Stimulated activated CD8-positive, alpha-beta memory T cell treated with anti-CD3 and anti-CD28 coated beads, Interleukin-15, amount 100 ng/mL, for 4 hours (primary cell): ENCODE measurements around the gene HPN.
"Not testable (repeated sequence)": the region's sequence is repeated elsewhere in the genome, so short reads cannot be mapped to it uniquely, and the experiment has no call there.

Experiments used
- DNase-seq, 2 donors: peaks; one replicate each; pipeline ENCODE4 v3.0.0-alpha.2; 2020; ENCODE audit warnings: low read depth in 2 of 2

The HPN gene

DNA sequence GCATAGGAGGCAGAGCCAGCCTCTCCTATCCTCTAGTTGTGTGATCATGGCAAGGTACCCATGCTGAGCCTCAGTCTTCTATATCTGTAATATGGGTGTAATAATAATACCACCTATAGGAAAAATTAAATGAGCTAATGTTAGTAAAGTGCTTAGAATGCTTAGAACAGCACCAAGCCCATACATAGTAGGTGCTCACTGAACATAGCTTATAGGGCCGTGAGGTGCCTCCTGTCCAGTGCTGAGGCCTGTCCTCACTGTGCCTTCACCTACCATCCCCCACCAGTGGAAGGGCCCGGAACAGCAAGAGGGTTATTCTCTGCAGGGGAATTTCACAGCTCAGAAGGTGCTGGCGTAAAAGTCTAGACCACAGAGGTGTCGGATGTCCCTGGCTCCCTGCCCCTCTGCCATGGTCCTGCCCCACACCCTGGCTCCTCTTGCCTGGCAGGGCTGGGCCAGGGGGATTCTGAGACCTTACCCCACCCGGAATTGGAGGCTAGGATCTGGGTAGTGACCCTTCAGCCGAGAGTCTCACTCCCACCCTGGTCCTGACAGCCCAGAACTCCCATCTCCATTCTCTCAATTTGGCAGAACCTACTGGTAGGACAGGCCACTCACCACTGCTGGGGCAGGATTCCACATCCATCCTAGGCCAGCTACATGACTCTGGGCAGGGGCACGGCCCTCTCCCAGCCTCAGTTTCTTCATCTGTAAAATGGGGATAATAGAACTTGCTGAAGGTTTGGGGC, 13.5 kb upstream of the HPN start:
- no peak for DNase-seq

DNA sequence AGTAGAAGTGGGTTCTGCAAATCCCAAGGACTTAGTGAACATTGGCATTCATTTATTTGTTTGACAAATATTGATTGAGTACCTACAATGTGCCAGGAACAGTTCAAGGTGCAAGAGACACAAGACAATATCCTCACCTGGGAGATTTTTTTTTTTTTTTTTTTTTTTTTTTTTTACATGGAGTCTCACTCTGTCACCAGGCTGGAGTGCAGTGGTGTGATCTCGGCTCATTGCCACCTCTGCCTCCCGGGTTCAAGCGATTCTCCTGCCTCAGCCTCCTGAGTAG, 13.0 kb upstream of the HPN start:
- DNase-seq = not testable (repeated sequence)

DNA sequence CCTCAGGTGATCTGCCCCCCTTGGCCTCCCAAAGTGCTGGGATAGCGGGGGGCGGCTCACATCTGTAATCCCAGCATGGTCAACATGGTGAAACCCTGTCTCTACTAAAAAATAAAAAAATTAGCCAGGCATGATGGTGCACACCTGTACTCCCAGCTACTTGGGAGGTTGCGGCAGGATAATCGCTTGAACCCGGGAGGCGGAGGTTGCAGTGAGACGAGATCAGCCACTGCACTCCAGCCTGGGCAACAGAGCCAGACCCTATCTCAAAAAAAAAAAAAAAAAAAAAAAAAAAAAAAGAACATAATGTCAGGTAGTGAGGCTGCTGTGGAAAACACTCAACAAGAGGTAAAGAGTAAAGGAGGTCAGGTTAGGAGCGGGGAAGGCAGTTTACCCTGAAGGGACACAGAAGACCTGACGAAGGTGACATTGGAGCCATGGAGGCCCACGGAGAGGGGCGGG, 12.2 kb upstream of the HPN start:
- DNase-seq = not testable (repeated sequence)

DNA sequence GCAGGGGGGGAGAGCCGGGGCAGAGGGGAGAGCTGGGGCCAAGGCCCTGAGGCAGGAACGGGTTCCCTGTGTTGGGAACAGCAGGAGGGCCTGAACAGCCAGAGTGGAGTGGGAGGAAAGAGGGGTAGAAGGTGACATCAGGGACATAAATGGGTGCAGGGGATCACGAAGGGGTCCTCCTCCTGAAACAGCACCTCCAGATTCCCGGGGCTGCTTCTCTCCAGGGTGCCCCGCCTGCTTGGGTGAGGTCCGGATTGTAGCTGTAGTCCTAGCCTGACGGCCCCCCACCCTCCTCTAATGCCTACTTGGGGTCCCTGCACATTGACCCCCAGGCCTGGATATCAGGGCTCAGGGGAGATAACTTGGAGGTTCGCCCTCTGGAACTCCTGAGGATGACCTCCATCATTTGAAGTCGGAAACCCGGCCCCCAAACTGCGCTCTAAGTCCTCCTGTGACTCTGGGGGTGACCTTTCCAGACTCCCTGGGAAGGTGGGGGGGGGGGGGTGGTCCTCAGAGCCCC, 11.7 kb upstream of the HPN start:
- no peak for DNase-seq

DNA sequence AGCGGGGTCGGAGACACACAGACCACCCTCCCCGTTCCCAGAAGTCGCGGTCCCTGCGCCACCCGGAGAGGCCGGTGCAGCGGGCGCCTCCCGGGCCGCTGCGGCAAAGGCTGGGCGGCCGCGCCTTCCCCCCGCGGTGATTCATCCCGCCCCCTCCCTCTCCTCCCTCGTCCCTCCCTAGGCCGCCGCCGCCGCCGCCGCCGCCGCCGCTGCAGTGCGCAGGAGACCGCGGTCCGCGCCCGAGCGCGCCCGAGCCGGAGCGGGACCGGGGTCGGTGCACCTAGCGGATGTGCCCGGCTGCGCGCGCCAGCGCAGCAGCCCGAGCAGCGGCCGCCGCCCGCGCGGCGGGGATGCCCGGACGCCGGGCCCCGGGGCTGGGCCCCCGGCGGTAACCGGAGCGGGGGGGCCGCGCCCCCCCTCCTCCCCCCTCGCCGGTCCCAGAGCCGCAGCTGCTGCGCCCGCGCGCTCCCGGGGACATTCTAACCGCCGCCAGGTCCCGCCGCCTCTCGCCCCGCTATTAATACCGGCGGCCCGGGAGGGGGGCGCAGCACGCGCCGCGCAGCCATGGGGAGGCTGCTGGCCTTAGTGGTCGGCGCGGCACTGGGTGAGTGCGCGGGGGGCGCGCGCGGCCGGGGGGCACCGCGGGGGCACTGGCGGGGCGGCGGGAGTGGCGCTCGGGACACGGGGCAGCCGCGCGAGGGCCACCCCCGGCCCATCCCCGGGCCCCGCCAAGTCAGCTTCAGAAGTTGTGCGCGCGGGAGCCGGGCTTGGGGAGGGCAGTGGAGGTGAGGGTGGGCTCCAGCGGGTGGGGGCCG, 11.1 kb upstream of the HPN start, which contains the start of gene SCN1B:
SCN1B (plus strand) TSS at position 214 of the 815 bp plus-strand sequence; CDS start at position 565, 351 bp downstream.
- DNase-seq = peak; percentile 38 to 49

DNA sequence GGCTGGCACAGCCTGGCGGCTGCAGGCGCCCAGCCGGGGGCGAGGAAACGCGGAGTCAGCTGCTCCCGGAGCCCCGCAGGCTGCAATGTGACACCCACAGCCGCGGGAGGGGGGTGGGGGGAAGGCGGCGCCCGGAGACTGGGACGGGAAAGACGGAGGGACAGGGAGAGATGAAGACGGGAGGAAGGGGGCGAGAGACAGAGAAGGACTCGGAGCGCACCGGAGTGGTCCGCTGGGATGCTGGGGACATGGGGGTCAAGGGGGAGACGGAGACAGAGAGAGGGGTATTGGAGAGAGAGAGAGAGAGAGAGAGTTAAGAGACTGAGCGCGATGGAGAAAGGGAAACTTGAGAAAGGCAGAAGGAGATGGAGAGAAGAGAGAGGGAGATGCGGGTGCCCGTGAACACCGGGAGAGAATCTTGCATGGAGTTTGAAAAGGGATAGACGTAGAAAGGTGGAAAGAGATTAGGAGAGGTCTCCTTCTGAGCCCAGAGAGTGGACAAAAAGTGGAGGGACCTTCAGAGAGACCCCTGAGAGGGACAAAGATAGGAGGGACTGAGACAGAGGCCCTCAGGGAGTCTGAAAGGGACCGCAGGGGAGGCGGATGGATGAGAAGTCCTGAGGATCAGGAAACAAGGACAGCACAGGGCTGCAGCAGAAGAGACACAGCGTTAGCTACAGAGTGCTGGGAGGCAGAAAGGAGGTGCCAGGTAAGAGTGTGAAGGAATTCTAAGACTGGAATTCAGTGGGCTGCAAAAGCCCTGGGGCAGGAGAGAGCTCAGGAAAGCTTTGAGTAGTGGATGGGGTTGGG, 10.2 kb upstream of the HPN start:
- DNase-seq = no peak

DNA sequence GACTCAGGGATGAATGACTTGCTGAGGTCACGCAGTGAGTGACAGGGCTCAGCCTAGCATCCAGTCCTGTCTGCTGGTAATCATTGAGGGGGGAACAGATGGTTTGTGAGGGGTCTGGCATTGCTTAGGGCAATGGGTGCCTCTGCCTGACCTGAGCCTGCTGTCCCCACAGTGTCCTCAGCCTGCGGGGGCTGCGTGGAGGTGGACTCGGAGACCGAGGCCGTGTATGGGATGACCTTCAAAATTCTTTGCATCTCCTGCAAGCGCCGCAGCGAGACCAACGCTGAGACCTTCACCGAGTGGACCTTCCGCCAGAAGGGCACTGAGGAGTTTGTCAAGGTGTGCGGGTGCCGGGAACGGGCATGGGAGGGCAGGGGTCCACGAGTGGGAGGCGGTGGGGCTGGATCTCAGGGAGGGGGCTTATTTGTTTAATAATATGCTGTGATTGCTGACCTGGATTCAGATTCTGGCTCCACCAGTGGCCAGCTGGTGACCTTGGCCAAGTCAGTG, 9.1 kb upstream of the HPN start:
- DNase-seq = no peak

DNA sequence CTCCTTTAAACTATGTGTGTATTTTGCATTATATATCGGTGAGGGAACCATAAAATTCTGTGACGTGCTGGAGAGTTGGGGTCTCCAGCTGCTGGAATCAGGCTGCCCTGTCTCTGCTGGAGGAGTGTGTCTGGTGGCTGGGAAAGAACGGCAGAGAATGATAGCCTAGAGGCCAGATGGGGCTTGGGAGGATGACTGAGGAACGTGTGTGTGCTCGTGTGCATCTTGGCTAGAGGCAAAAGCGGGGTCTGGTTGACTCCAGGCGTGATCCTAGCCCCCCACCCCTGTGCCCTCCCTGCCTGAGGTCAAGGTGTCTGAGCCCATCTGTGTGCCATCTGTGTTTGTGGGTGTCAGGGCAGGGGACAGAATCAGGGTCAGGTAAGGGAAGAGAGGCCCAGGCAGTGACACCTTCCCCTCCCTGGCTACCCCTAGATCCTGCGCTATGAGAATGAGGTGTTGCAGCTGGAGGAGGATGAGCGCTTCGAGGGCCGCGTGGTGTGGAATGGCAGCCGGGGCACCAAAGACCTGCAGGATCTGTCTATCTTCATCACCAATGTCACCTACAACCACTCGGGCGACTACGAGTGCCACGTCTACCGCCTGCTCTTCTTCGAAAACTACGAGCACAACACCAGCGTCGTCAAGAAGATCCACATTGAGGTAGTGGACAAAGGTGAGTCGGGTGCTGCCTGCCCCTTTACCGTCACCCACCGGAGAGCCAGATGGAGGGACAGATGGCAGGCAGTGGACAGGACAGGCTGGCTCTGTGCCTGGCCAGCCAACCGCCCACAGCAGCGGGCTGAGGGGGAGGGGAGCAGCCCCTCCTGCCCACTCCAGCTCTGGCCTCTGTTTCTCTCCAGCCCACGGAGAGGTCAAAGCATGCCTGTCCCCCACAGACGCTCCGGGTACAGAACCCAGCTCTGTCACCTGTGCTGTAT, 8.2 kb upstream of the HPN start:
- no peak for DNase-seq

DNA sequence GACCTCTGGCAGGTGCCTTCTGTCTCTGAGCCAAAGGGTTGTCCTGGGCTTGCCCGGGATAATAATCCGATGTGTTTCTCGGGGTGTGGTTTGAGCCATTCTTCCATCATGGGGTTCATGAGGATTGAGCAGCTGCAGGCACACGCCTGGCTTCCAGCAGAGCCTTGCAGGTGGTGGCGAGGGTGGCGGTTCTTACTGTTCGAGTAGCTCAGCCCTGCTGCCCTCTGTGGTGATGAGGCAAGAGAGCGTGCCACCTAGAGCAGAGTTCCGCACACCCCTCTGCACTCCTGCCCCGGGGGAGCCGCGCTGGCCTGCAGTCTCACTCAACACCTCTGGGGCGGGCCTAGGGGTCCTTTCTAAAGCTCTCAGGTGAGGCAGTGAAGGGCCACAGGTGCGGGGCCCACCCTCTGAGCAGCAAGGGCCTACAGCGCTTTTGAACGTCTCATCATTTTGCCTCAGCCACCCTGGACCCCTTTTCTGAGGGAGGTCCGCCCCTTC, 7.5 kb upstream of the HPN start:
- DNase-seq = no peak

DNA sequence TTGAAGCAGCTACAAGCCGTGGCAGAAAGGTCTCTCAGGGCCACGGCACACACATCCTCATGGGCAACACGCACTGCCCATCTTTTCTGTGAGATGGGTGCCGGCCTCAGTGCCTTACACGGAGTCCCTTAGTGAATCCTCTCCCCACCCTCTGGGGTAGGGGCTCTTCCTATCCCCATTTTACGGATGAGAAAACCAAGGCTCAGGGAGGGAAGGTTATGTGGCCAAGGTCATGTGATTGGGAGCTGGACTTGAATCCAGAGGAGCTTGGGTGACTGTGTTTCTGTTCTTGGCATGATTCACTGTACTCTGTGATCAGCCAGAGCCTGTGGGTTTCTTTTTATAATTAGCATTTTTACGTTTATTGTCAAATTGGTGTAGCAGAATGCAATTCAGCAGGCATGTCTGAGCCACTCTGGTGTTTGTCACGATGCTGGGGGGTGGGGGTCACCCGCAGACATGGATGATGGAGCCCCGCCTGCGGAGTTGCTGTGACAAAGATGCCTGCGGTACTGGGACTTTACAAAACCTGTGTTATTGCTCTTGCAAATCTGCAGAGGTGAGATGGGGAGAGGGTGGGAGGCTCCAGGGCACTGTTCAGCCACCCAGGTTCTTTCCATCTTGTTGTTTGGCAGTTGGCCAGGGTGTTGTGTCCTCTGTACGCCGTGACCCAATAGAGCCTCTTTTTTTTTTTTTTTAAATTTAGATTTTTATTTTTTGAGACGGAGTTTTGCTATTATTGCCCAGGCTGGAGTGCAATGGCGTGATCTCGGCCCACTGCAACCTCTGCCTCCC, 6.7 kb upstream of the HPN start:
- DNase-seq = no peak

DNA sequence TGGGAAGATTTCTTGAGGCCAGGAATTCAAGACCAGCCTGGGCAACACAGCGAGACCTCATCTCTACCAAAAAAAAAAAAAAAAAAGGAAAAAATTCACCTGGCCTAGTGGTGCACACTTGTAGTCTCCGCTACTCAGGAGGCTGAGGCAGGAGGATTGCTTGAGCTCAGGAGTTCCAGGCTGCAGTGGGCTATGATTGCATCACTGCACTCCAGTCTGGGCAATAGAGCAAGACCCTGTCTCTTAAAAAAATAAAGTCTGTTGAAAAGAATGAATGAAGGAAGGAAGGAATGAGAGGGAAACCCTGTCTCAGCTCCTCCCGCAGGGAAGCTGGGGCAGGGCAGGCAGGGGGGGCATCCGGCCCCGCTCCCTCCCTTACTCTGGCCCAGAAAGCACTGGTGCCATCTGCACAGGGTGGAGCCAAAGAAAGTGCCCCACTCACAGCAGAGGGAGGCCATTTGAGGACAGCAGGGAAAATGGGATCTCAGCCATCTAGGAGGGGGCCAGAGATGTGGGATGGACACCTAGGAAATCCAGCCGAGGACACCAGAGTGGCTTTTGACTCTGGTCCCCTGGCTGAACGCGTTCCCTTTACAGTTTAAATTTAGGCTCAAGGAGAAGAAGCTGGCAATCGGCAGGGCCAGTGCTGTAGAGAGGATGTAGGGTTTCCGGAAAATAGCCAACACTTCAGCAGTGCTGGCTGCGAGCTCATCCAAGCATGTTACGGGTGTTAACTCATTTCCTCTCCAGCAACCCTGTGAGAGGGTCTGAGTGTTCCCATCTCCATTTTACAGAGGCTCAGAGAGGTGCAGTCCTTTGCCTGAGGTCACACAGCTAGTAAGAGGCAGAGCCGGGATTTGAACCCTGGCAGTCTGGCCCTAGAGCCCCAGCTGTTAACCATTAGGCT, 3.6 kb upstream of the HPN start:
- no peak for DNase-seq

DNA sequence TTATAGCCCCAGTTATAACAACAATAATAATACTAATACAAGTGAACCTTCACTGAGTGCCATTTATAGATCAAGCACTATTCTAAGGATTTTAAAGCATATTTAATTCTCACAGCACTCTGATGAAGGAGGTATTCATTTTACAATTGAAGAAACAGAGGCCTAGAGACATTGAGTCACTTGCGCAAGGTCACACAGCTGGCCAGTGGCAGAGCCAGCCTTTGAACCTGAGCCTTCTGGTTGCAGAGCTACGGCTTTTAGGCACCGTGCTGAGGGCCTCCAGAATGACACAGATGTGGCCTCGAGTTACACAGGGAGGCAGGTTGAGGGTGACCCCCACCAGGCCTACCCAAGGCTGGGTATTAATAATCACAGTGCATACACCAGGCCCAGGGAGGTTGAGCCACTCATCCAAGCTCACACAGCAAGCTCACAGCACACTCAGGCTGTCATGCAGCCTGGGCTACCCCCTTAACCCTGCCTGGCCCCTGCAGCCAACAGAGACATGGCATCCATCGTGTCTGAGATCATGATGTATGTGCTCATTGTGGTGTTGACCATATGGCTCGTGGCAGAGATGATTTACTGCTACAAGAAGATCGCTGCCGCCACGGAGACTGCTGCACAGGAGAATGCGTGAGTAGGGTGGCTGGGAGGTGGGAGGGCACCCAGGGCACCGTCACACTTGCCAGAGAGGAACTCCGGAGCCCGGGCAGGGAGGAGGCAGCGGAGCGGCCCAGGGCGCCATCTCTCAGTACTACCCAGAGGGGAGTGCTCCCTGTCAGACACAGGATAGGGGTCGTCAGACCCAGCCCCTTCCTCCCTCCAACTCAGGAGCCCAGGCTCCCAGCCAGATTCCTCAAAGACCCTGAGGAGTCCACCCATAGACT, 2.7 kb upstream of the HPN start:
- DNase-seq = no peak

DNA sequence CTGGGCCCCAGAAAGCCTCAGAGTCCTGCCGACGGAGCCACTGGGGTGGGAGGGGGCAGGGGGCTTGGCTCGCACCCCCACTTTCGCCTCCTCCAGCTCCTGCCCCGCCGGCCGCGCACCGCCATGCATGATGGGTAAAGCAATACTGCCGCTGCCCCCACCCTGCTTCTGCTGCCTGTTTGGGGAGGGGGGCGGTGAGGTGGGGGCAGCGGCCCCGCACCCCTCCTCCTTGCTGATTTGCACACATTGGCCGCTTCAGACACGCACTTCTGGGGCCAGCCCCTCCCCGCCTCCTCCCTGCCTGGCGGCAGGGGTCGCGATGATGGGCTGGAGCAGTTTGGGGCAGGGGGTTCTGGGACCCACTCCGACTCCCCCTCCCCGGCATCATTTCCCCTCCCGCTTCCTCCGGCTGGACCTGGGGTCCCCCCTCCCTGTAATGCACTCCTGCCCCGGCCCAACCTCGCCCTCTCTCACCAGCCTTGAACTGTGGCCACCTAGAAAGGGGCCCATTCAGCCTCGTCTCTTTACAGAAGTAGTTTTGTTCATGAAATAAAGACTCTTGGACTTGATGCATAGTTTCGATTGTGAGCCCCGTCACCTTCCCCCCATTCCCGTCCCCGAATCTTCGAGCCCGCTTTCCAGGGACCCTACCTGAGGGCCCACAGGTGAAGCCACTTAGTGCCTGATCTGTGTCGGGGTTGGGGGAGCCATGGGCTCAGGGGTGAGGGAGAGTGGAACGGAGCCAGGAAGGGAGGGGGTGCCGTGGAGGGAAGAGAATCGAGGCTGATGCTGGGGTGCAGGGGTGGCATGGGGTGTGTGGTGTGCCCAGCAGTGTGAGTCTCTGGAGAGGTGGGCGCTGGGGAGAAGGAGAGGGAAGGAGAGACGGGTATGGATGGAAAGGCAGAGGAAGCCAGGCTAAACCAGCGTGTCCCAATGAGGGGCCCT, 1.4 kb upstream of the HPN start:
- no peak for DNase-seq

DNA sequence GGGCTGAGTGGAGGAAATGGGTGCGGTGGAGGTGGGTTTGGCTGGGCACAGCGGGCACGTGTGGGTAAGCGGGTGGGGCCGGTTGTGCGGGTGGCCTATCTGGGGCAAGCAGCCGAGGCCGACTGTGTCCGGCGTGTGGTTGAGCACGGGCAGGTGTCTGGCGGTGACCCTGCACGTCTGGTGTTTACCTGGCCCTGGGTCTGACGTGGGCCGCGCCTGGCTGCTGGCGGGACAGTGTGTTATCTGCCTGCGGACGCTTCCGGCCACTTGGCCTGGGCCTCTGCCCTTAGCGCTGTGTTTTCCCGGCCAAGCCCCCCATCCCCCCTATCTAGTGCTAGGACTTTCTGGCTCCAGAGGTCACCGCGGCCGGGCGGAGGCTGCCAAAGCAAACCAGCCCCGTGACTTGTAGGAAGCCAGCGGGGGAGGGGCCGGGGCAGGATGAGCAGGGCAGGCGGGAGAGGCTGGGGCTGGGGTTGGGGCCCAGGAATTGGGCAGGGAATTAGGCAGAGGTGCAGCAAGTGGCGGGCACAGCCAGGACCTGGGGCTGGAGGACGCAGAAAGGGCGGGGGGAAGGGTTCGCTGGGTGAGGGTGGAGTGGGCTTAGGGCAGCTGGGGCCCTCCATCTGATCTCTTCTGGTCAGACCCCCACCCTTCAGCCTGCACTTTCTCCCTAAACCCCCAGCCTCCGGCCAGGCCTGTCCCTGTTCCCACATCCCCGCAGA, 534 bp upstream of the HPN start:
- DNase-seq = no peak

DNA sequence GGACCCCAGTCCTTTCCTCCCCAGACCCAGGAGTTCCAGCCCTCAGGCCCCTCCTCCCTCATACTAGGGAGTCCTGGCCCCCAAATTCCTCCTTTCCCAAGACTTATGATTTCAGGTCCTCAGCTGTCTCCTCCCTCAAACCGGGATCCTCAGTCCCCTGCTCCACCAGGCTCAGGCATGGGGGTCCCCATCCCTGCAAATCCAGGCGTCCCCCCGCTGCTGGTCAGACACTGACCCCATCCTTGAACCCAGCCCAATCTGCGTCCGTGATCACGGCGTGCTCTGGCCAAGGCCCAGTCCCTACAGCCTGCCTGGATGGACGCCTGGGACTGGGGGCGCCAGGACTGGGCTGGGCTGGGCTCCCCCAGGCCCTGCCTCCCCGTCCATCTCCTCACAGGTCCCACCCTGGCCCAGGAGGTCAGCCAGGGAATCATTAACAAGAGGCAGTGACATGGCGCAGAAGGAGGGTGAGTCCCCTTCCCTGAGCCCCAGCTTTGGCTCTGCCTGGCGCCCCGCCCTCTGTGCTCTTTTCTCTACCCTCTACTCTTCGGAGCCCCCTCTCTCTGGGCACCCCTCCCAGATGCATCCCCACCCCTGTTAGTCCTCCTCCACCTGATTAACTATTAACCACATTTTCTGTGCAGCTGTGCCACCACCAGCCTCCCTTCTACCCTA, 672 bp downstream of the HPN start:
- DNase-seq = no peak
